LNCaP clone FGC (cell line): ENCODE measurements around the gene AVP.

Experiments
- DNase-seq: peaks from one replicate; pipeline ENCODE4 v3.0.0-alpha.2; 2011; ENCODE audit warnings: low read depth
- H3K4me3 ChIP-seq: 2 replicates; pipeline ENCODE4 v1.5.1; 2011; ENCODE audit warnings: mild to moderate bottlenecking, low read depth, low read length, control low read depth
- CTCF ChIP-seq: IDR thresholded peaks from 2 replicates; pipeline ENCODE4 v1.5.1; 2012; ENCODE audit warnings: mild to moderate bottlenecking; ENCODE audit not compliant: control insufficient read depth, insufficient read depth; ENCODE audit errors: extremely low read depth

Gene AVP

GRCh38 chr20:3107464-3108025 lies 23.0 kb upstream of the AVP start:
- DNase-seq: no peak
- TF ChIP-seq CTCF: no peak

GRCh38 chr20:3106658-3107463 lies 22.3 kb upstream of the AVP start:
- DNase-seq: no peak
- TF ChIP-seq CTCF: no peak
- H3K4me3 ChIP-seq: no peak overlapping the region

More at GRCh38 chr20:3107464-3108025, 23.0 kb upstream of the AVP start:
- no peak overlapping the region for H3K4me3 ChIP-seq

GRCh38 chr20:3106185-3106584 lies 21.7 kb upstream of the AVP start:
- TF ChIP-seq CTCF: no peak
- H3K4me3 ChIP-seq: no peak overlapping the region
- no peak for DNase-seq

- DNase-seq: no peak
- no peak overlapping the region for H3K4me3 ChIP-seq
- TF ChIP-seq CTCF: no peak
Observed at GRCh38 chr20:3105256-3106137, 21.0 kb upstream of the AVP start.

- TF ChIP-seq CTCF: no peak
- no peak for DNase-seq
- H3K4me3 ChIP-seq: no peak overlapping the region
Observed at GRCh38 chr20:3103369-3104032, 19.0 kb upstream of the AVP start.

- no peak overlapping the region for H3K4me3 ChIP-seq
- DNase-seq: no peak
- TF ChIP-seq CTCF: no peak
Observed at GRCh38 chr20:3102575-3103368, 18.2 kb upstream of the AVP start.
